Kidney (tissue), 14 donors: ENCODE results near the gene MAD1L1. TPM values are rescaled to one million over a fixed set of nuclear protein-coding genes. Genes with fewer than 3 reads are reported as not detected.

Source experiments
- DNase-seq, 5 donors: peaks; one replicate each; pipeline ENCODE4 v3.0.0-alpha.2; 2013 to 2020
- FAIRE-seq: peaks from 2 replicates; lab custom pipeline; 2012; peaks lifted over from hg19 to GRCh38; lab: Jason Lieb, UNC
- H3K27ac ChIP-seq, 2 donors: one replicate each; pipeline ENCODE4 v1.7.0; 2013; ENCODE audit warnings: low read depth in 2 of 2, low read length in 2 of 2, inconsistent platforms in 1 of 2
- H3K27me3 ChIP-seq: one replicate; pipeline ENCODE4 v1.7.1; 2013; ENCODE audit warnings: low read length, inconsistent platforms; ENCODE audit not compliant: control insufficient read depth, insufficient read depth
- H3K36me3 ChIP-seq, 3 donors: one replicate each; pipeline versions ENCODE4 v1.7.0 to v1.7.1; 2013; ENCODE audit warnings: low read length in 3 of 3, control low read depth in 1 of 3, inconsistent platforms in 1 of 3; ENCODE audit not compliant: insufficient read depth in 3 of 3, control insufficient read depth in 2 of 3
- H3K4me1 ChIP-seq, 3 donors: one replicate each; pipeline versions ENCODE4 v1.7.0 to v1.7.1; 2013; ENCODE audit warnings: low read length in 3 of 3, inconsistent platforms in 1 of 3, low read depth in 1 of 3; ENCODE audit not compliant: control insufficient read depth in 2 of 3, insufficient read depth in 2 of 3
- H3K4me3 ChIP-seq, 3 donors: one replicate each; pipeline versions ENCODE4 v1.7.0 to v1.8.1; 2013; ENCODE audit warnings: low read length in 3 of 3, control low read depth in 1 of 3, inconsistent platforms in 1 of 3
- H3K9ac ChIP-seq, 3 donors: one replicate each; pipeline versions ENCODE4 v1.7.0 to v1.7.1; 2013; ENCODE audit warnings: low read length in 3 of 3, control low read depth in 1 of 3, inconsistent platforms in 1 of 3
- H3K9me3 ChIP-seq, 3 donors: one replicate each; pipeline versions ENCODE4 v1.7.0 to v1.7.1; 2013; ENCODE audit warnings: low read length in 3 of 3, control low read depth in 1 of 3, inconsistent platforms in 1 of 3; ENCODE audit not compliant: control insufficient read depth in 2 of 3, insufficient read depth in 1 of 3
- CTCF ChIP-seq: IDR thresholded peaks from 3 replicates; pipeline ENCODE4 v1.5.1; 2012; ENCODE audit warnings: mild to moderate bottlenecking, moderate library complexity, borderline replicate concordance; ENCODE audit not compliant: insufficient read depth; ENCODE audit errors: extremely low read depth
- intact Hi-C: fragments of 100-400 bp; cut with DNase I; formaldehyde crosslinking; loops from one replicate; pipeline ENCODE4 v1.11.1; 2022
- polyA plus RNA-seq: library from polyadenylated mRNA; stranded (reverse); fragments of 350-450 nt; fragmentation: Illumina TruSeq; extraction: RNeasy Lipid Tissue Mini Kit (QIAGEN cat#74804); gene quantifications from one replicate; pipeline ENCODE4 v1.2.3, GENCODE V29; 2014; ENCODE audit warnings: low read depth, low replicate concordance; ENCODE audit not compliant: insufficient read depth
- total RNA-seq: library from RNA; stranded (reverse); fragmentation: NEBNext Ultra II Directional; extraction: Animal tissue kit (Norgen Biotek cat#: 25700); gene quantifications from one replicate; pipeline ENCODE4 v1.2.1, GENCODE V29; 2021
- donor health status: control.
- donor health status: control.
- donor health status: control.
- donor health status: control.
- donor health status: control.
- donor health status: DM: yes; HTN: yes; CAD: no.
- donor health status: Normal renal cell carcinoma (clear cell type).

The MAD1L1 gene
- total and polyA plus RNA-seq, 2 donors from 2014 or later: 33.2 to 45.2 TPM

- Histone ChIP-seq H3K9ac (no peak overlapping the region), H3K9me3 (no peaks in the 10 kb centered on the region), H3K27me3 (no peaks in the 10 kb centered on the region), H3K4me1 (no peaks in the 10 kb centered on the region), H3K27ac (no peak overlapping the region), H3K36me3 (no peaks in the 10 kb centered on the region), H3K4me3 (no peak overlapping the region)
- peak in 2 of 5 donors; percentile 25 to 66 for DNase-seq
- TF ChIP-seq CTCF: no peak
- FAIRE-seq: no peak
- intact Hi-C loops: no loop called here
These were observed 228.6 kb downstream of the MAD1L1 start for GRCh38 chr7:2003931-2004812.

- no peak overlapping the region for H3K27ac ChIP-seq
- DNase-seq: peak in 2 of 5 donors; percentile 34 to 65
- no peaks in the 10 kb centered on the region for H3K9me3 ChIP-seq
- intact Hi-C loops: no loop called here
- no peak overlapping the region for H3K4me3 ChIP-seq
- H3K9ac ChIP-seq: no peak overlapping the region
- TF ChIP-seq CTCF: no peak
- no peaks in the 10 kb centered on the region for H3K36me3 ChIP-seq
- no peak for FAIRE-seq
- no peaks in the 10 kb centered on the region for H3K4me1 ChIP-seq
- no peaks in the 10 kb centered on the region for H3K27me3 ChIP-seq
These were observed 229.3 kb downstream of the MAD1L1 start for GRCh38 chr7:2003451-2003930.

- DNase-seq: peak in 2 of 5 donors; percentile 39 to 51
- no peaks in the 10 kb centered on the region for H3K4me1 ChIP-seq
- no peak overlapping the region for H3K4me3 ChIP-seq
- TF ChIP-seq CTCF: no peak
- no peaks in the 10 kb centered on the region for H3K27me3 ChIP-seq
- no peaks in the 10 kb centered on the region for H3K36me3 ChIP-seq
- H3K9ac ChIP-seq: no peak overlapping the region
- FAIRE-seq: no peak
- H3K27ac ChIP-seq: no peak overlapping the region
- intact Hi-C loops: no loop called here
- no peaks in the 10 kb centered on the region for H3K9me3 ChIP-seq
These were observed 229.9 kb downstream of the MAD1L1 start for GRCh38 chr7:2002561-2003450.
